Transverse colon (tissue), 4 donors: Measurements from ENCODE around the gene DERA. TPM values are rescaled to one million over a fixed set of nuclear protein-coding genes. Genes with fewer than 3 reads are reported as not detected.
A peak's percentile ranks its signal among the peaks of the same experiment; 100 is the strongest.
"Not testable (repeated sequence)": the region's sequence is repeated elsewhere in the genome, so short reads cannot be mapped to it uniquely, and the experiment has no call there.

Source experiments
- DNase-seq: peaks from one replicate; pipeline ENCODE4 v3.0.0-alpha.2; 2019
- H3K27ac ChIP-seq, 4 donors: fragments of 200-600 bp; sonication (generic); 2 replicates each; pipeline ENCODE4 v1.5.1; 2016 to 2018; ENCODE audit warnings: inconsistent platforms in 4 of 4
- H3K27me3 ChIP-seq: fragments of 200-600 bp; sonication (generic); 2 replicates; pipeline ENCODE4 v1.5.1; 2017; ENCODE audit warnings: inconsistent platforms
- H3K36me3 ChIP-seq, 4 donors: fragments of 200-600 bp; sonication (generic); 2 replicates each; pipeline ENCODE4 v1.5.1; 2017 to 2019; ENCODE audit warnings: inconsistent platforms in 4 of 4
- H3K4me1 ChIP-seq, 4 donors: fragments of 200-600 bp; sonication (generic); 2 replicates each; pipeline ENCODE4 v1.5.1; 2017 to 2020; ENCODE audit warnings: inconsistent platforms in 4 of 4
- H3K4me3 ChIP-seq, 4 donors: fragments of 200-600 bp; sonication (generic); 1 replicate in 1 of 4; 2 replicates in 3 of 4; pipeline versions ENCODE4 v1.5.1 to v1.6.1; 2017 to 2019; ENCODE audit warnings: inconsistent platforms in 4 of 4
- H3K9me3 ChIP-seq, 2 donors: fragments of 200-600 bp; sonication (generic); 2 replicates each; pipeline ENCODE4 v1.5.1; 2017 to 2019; ENCODE audit warnings: inconsistent platforms in 2 of 2
- CTCF ChIP-seq, 5 experiments: fragments of 200-600 bp in 3 of 5; fragments of 450-650 bp in 2 of 5; sonication (generic) in 3 of 5; IDR thresholded peaks; 1 replicate in 2 of 5; 2 replicates in 3 of 5; pipeline ENCODE4 v1.5.1; 2016 to 2017; ENCODE audit warnings: antibody characterized with exemption in 5 of 5, inconsistent platforms in 3 of 5, mild to moderate bottlenecking in 2 of 5, moderate library complexity in 1 of 5
- EP300 ChIP-seq: sonication (generic); formaldehyde crosslinking; IDR thresholded peaks from one replicate; pipeline ENCODE4 v1.6.1; 2017; ENCODE audit warnings: antibody characterized with exemption, low read depth
- POLR2A ChIP-seq: fragments of 450-650 bp; IDR thresholded peaks from one replicate; pipeline ENCODE4 v1.6.1; 2016; ENCODE audit warnings: antibody characterized with exemption, mild to moderate bottlenecking, moderate library complexity
- POLR2AphosphoS5 ChIP-seq, 3 donors: sonication (generic); formaldehyde crosslinking; IDR thresholded peaks; one replicate each; pipeline ENCODE4 v1.6.1; 2016; ENCODE audit warnings: antibody characterized with exemption in 3 of 3
- WGBS, 2 donors: methylation state at CpG; one replicate each; pipeline ENCODE4 v1.1.5; 2018; ENCODE audit warnings: low coverage in 1 of 2; 5-methylcytosine and 5-hydroxymethylcytosine counted together
- in situ Hi-C, 4 donors: fragments of 200-750 bp; cut with MboI; loops; one replicate each; pipeline versions ENCODE4 v1.15.0 to v1.15.1; 2017; ENCODE audit warnings: low sequenced_read_pairs in 3 of 4, low pct_ligation_motif_present in 1 of 4, low pct_unique_long_range_greater_than_20kb in 1 of 4
- intact Hi-C: fragments of 100-400 bp; cut with DNase I; formaldehyde crosslinking; loops from one replicate; pipeline ENCODE4 v1.15.1; 2023; ENCODE audit warnings: low total_unique reads
- total RNA-seq, 4 donors: library from RNA; depleted of rRNA; stranded (reverse); fragments of >200 nt; gene quantifications; one replicate each; pipeline ENCODE4 v1.1.0, GENCODE V29; 2016

Gene DERA
- total RNA-seq, 4 donors from 2014 or later: 9.2 to 112 (median 69.9) TPM

- 74 to 80% methylated on average over 5 of the region's 5 CpGs for WGBS, 2 donors
- Histone ChIP-seq H3K36me3 (peaks cover 0 to 45% (median 16%) of the 10 kb centered on the region in 4 donors), H3K27ac (peak overlapping the region in 2 of 4 donors; percentile 0 to 14), H3K4me3 (no peak overlapping the region), H3K27me3 (no peaks in the 10 kb centered on the region), H3K4me1 (no peaks in the 10 kb centered on the region), H3K9me3 (no peaks in the 10 kb centered on the region)
- intact Hi-C loops (no loop called here), in situ Hi-C loops (no loop called here)
- no peak for DNase-seq
- no peak for TF ChIP-seq POLR2AphosphoS5 (IDR thresholded peaks at IDR 0.05)
- TF ChIP-seq POLR2A: no peak
- no peak for TF ChIP-seq CTCF (IDR thresholded peaks at IDR 0.05)
- TF ChIP-seq EP300: no peak
Measured at GRCh38 chr12:15904378-15904920, 6.7 kb upstream of the DERA start.

GRCh38 chr12:15910468-15910863 is 666 bp upstream of the DERA start:
- Histone ChIP-seq H3K27ac (peak overlapping the region; percentile 90 to 98 (median 97)), H3K36me3 (no peaks in the 10 kb centered on the region), H3K4me1 (peaks cover 7 to 18% (median 10%) of the 10 kb centered on the region in 4 donors), H3K27me3 (no peaks in the 10 kb centered on the region), H3K4me3 (peak overlapping the region in 2 of 4 donors; percentile 55 to 84), H3K9me3 (no peaks in the 10 kb centered on the region)
- DNase-seq: no peak
- intact Hi-C loops: no loop called here
- TF ChIP-seq CTCF (IDR thresholded peaks at IDR 0.05): no peak
- 72 to 73% methylated on average over 5 of the region's 5 CpGs for WGBS, 2 donors
- in situ Hi-C loops: no loop called here

- H3K4me3 ChIP-seq: peak overlapping the region in 3 of 4 donors; percentile 55 to 84 (median 75)
- 10 to 11% methylated on average over 1 to 5 of the region's 5 CpGs for WGBS, 2 donors
- in situ Hi-C loops: not testable (repeated sequence)
Measured at GRCh38 chr12:15911931-15912330, 799 bp downstream of the DERA start.

DNA sequence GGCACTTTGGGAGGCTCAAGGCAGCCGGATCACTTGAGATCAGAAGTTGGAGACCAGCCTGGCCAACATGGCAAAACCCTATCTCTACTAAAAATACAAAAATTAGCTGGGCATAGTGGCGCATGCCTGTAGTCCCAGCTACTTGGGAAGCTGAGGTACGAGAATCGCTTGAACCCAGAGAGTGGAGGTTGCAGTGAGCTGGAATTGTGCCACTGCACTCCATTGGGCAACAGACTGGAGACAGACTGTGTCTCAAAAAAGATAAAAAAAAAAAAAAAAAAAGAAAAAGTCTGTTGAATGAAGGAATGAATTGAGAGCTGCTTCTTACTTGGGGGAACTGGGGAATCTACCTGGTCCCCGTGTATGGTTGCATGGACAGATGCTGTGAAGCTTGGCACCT is 3.0 kb downstream of the DERA start:
- H3K4me3 ChIP-seq, in situ Hi-C loops, H3K27me3 ChIP-seq, H3K9me3 ChIP-seq, intact Hi-C loops, DNase-seq, H3K36me3 ChIP-seq, H3K27ac ChIP-seq: not testable (repeated sequence)
- H3K4me1 ChIP-seq: peaks cover 7 to 22% (median 11%) of the 10 kb centered on the region in 4 donors
- 94 to 98% methylated on average over 4 to 5 of the region's 5 CpGs for WGBS, 2 donors

More at GRCh38 chr12:15911931-15912330, 799 bp downstream of the DERA start:
- H3K36me3 ChIP-seq, intact Hi-C loops, H3K9me3 ChIP-seq, H3K27me3 ChIP-seq, DNase-seq: not testable (repeated sequence)
- H3K4me1 ChIP-seq: peaks cover 7 to 18% (median 10%) of the 10 kb centered on the region in 4 donors
- peak overlapping the region; percentile 90 to 98 (median 97) for H3K27ac ChIP-seq

DNA sequence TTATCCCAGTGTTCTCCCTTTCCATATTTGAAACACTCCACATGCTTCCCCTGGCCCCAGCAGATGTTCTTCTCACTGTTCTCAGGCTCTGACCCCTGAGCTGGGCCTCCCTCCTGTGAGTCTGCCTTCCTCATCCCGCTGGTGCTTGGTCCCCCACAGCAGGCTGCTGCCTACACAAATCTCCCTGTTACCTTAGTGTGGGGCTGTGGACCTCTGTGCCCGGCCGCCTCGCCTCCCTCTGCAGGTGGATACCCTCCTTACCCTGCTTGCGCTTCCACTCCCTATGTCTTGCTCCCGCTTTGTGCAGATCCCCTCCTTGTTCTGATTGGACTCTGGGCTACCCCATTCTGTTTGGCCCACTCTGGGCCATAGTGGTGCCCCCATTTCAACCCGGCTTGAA is 6.9 kb downstream of the DERA start:
- H3K27ac ChIP-seq: peak overlapping the region in 3 of 4 donors; percentile 36 to 65 (median 53)
- 95 to 100% methylated on average over 3 to 7 of the region's 7 CpGs for WGBS, 2 donors
- TF ChIP-seq POLR2AphosphoS5 (IDR thresholded peaks at IDR 0.05): no peak
- no peak for TF ChIP-seq CTCF (IDR thresholded peaks at IDR 0.05)
- TF ChIP-seq POLR2A: no peak
- TF ChIP-seq EP300: no peak

More for the DNA sequence above, 6.9 kb downstream of the DERA start:
- DNase-seq: no peak
- in situ Hi-C loops (no loop called here), intact Hi-C loops (no loop called here)
- Histone ChIP-seq H3K4me1 (peaks cover 0 to 9% (median 2%) of the 10 kb centered on the region in 4 donors), H3K9me3 (no peaks in the 10 kb centered on the region), H3K4me3 (no peak overlapping the region), H3K27me3 (no peaks in the 10 kb centered on the region), H3K36me3 (no peaks in the 10 kb centered on the region)
